ENCODE results near the gene TNRC18.
"Not testable (repeated sequence)": the region's sequence is repeated elsewhere in the genome, so short reads cannot be mapped to it uniquely, and the experiment has no call there.

TNRC18 gene, protein sequence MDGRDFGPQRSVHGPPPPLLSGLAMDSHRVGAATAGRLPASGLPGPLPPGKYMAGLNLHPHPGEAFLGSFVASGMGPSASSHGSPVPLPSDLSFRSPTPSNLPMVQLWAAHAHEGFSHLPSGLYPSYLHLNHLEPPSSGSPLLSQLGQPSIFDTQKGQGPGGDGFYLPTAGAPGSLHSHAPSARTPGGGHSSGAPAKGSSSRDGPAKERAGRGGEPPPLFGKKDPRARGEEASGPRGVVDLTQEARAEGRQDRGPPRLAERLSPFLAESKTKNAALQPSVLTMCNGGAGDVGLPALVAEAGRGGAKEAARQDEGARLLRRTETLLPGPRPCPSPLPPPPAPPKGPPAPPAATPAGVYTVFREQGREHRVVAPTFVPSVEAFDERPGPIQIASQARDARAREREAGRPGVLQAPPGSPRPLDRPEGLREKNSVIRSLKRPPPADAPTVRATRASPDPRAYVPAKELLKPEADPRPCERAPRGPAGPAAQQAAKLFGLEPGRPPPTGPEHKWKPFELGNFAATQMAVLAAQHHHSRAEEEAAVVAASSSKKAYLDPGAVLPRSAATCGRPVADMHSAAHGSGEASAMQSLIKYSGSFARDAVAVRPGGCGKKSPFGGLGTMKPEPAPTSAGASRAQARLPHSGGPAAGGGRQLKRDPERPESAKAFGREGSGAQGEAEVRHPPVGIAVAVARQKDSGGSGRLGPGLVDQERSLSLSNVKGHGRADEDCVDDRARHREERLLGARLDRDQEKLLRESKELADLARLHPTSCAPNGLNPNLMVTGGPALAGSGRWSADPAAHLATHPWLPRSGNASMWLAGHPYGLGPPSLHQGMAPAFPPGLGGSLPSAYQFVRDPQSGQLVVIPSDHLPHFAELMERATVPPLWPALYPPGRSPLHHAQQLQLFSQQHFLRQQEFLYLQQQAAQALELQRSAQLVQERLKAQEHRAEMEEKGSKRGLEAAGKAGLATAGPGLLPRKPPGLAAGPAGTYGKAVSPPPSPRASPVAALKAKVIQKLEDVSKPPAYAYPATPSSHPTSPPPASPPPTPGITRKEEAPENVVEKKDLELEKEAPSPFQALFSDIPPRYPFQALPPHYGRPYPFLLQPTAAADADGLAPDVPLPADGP (N-terminal part only)

GRCh38 chr7:5423306-5423975 lies at the start of gene TNRC18:
Gene TNRC18, minus strand, starts transcription at chr7:5423834. Its CDS starts 2,588 bp downstream, at chr7:5421246.
- DNase-seq (ENCODE audit: low read depth, low spot score) = no peak
- TF ChIP-seq, protein P1, sequence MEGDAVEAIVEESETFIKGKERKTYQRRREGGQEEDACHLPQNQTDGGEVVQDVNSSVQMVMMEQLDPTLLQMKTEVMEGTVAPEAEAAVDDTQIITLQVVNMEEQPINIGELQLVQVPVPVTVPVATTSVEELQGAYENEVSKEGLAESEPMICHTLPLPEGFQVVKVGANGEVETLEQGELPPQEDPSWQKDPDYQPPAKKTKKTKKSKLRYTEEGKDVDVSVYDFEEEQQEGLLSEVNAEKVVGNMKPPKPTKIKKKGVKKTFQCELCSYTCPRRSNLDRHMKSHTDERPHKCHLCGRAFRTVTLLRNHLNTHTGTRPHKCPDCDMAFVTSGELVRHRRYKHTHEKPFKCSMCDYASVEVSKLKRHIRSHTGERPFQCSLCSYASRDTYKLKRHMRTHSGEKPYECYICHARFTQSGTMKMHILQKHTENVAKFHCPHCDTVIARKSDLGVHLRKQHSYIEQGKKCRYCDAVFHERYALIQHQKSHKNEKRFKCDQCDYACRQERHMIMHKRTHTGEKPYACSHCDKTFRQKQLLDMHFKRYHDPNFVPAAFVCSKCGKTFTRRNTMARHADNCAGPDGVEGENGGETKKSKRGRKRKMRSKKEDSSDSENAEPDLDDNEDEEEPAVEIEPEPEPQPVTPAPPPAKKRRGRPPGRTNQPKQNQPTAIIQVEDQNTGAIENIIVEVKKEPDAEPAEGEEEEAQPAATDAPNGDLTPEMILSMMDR (IDR thresholded peaks at IDR 0.05; ENCODE audit: low read depth, low read length) = no peak
- in situ Hi-C loops (cut with HindIII; ENCODE audit: low sequenced_read_pairs) = no loop called here
- H3K4me3 ChIP-seq (ENCODE audit: low read depth, low read length) = peak within 1 kb of the TSS; percentile 95

- in situ Hi-C loops (cut with HindIII; ENCODE audit: low sequenced_read_pairs) = no loop called here
Measured at GRCh38 chr7:5472432-5473315, 49.0 kb upstream of the TNRC18 start.

GRCh38 chr7:5471623-5472022 lies 48.0 kb upstream of the TNRC18 start:
- DNase-seq (ENCODE audit: low read depth, low spot score); in situ Hi-C loops (cut with HindIII; ENCODE audit: low sequenced_read_pairs): not testable (repeated sequence)

More at GRCh38 chr7:5472432-5473315, 49.0 kb upstream of the TNRC18 start:
- TF ChIP-seq, protein P1 (IDR thresholded peaks at IDR 0.05; ENCODE audit: low read depth, low read length) = no peak
- DNase-seq (ENCODE audit: low read depth, low spot score) = no peak
- H3K4me3 ChIP-seq (ENCODE audit: low read depth, low read length) = no peak overlapping the region

GRCh38 chr7:5470816-5471215 lies 47.2 kb upstream of the TNRC18 start:
- TF ChIP-seq, protein P1 (IDR thresholded peaks at IDR 0.05; ENCODE audit: low read depth, low read length) = no peak
- in situ Hi-C loops (cut with HindIII; ENCODE audit: low sequenced_read_pairs) = no loop called here
- no peak for DNase-seq (ENCODE audit: low read depth, low spot score)
- no peak overlapping the region for H3K4me3 ChIP-seq (ENCODE audit: low read depth, low read length)

More at GRCh38 chr7:5471623-5472022, 48.0 kb upstream of the TNRC18 start:
- not testable (repeated sequence) for H3K4me3 ChIP-seq (ENCODE audit: low read depth, low read length)

- DNase-seq (ENCODE audit: low read depth, low spot score) = no peak
- TF ChIP-seq, protein P1 (IDR thresholded peaks at IDR 0.05; ENCODE audit: low read depth, low read length) = no peak
- no peak overlapping the region for H3K4me3 ChIP-seq (ENCODE audit: low read depth, low read length)
- in situ Hi-C loops (cut with HindIII; ENCODE audit: low sequenced_read_pairs) = no loop called here
Measured at GRCh38 chr7:5470167-5470532, 46.5 kb upstream of the TNRC18 start.
